K562 (cell line): ENCODE data around the gene AHI1. TPM values are rescaled to one million over a fixed set of nuclear protein-coding genes. Genes with fewer than 3 reads are reported as not detected.

Experiments used
- ATAC-seq: fragments of 200-7000 bp; cut with Tn5 transposase; 3 replicates; pipeline ENCODE4 v1.9.1; 2020; ENCODE audit warnings: moderate library complexity
- BruUV-seq: library from RNA; stranded (reverse); fragments of 400-500 nt; replicated peaks from 2 replicates; lab custom pipeline; 2021; lab: Mats Ljungman, UMichigan
- CTCF ChIA-PET: fragments of 300-600 bp; formaldehyde crosslinking; extraction: SDS; loops from one replicate; lab custom pipeline; 2021; ENCODE audit warnings: low intra/inter-chr PET ratio; lab: Yijun Ruan, JAX
- POLR2A ChIA-PET: fragments of 300-600, 350-650 bp; sonication (Branson Sonifier 250); formaldehyde crosslinking; extraction: SDS; loops from one replicate; lab custom pipeline; 2021; ENCODE audit warnings: antibody characterized with exemption, inconsistent platforms; lab: Yijun Ruan, JAX
- DNase-seq, 4 experiments: peaks; one replicate each; pipeline versions ENCODE4 v3.0.0 to v3.0.0-alpha.2; 2011 to 2018; ENCODE audit warnings: low spot score in 3 of 4, mixed read lengths in 3 of 4; ENCODE audit errors: extremely low read depth in 1 of 4
- FAIRE-seq: peaks from 2 replicates; lab custom pipeline; 2011; peaks lifted over from hg19 to GRCh38; lab: Jason Lieb, UNC
- H2AFZ ChIP-seq: 2 replicates; pipeline ENCODE4 v1.6.0; 2011; ENCODE audit warnings: low read depth, low read length, control low read depth, inconsistent platforms
- H3K27ac ChIP-seq: fragments of 200-600 bp; 3 replicates; pipeline ENCODE4 v1.8.0; 2011; ENCODE audit warnings: low read depth, mild to moderate bottlenecking, control low read depth, inconsistent platforms, low read length, moderate library complexity, mixed read lengths; ENCODE audit errors: extremely low read depth
- H3K27me3 ChIP-seq, 2 experiments: fragments of 300-600 bp in 1 of 2; 2 replicates in 1 of 2; 3 replicates in 1 of 2; pipeline versions ENCODE4 v1.6.0 to v1.8.0; 2011; ENCODE audit warnings: inconsistent platforms in 2 of 2, low read length in 2 of 2, mild to moderate bottlenecking in 1 of 2, mixed read lengths in 1 of 2, moderate library complexity in 1 of 2; ENCODE audit not compliant: control insufficient read depth in 2 of 2, insufficient read depth in 2 of 2
- H3K36me3 ChIP-seq: fragments of 300-600 bp; 3 replicates; pipeline ENCODE4 v1.8.0; 2011; ENCODE audit warnings: mild to moderate bottlenecking, low read length, inconsistent platforms; ENCODE audit not compliant: control insufficient read depth, insufficient read depth
- H3K4me1 ChIP-seq, 2 experiments: fragments of 200-600 bp in 1 of 2; replicated peaks in 1 of 2; 2 replicates in 1 of 2; 3 replicates in 1 of 2; pipeline versions ENCODE4 v1.5.1 to v1.8.0; 2011; ENCODE audit warnings: inconsistent platforms in 2 of 2, low read length in 2 of 2, mild to moderate bottlenecking in 1 of 2, mixed read lengths in 1 of 2, moderate library complexity in 1 of 2; ENCODE audit not compliant: control insufficient read depth in 2 of 2, insufficient read depth in 2 of 2
- H3K4me2 ChIP-seq: 2 replicates; pipeline ENCODE4 v1.6.1; 2011; ENCODE audit warnings: low read length, control low read depth, inconsistent platforms, mixed read lengths; ENCODE audit not compliant: insufficient read depth
- H3K4me3 ChIP-seq: fragments of 200-600 bp; sonication (generic), shearing (Covaris generic); 2 replicates; pipeline ENCODE4 v1.5.1; 2016; ENCODE audit warnings: control low read depth, inconsistent platforms
- H3K79me2 ChIP-seq: fragments of 200-600 bp; 3 replicates; pipeline ENCODE4 v1.8.0; 2011; ENCODE audit warnings: low read length, inconsistent platforms; ENCODE audit not compliant: control insufficient read depth, insufficient read depth
- H3K9ac ChIP-seq, 2 experiments: 2 replicates each; pipeline versions ENCODE4 v1.6.0 to v1.6.1; 2011; ENCODE audit warnings: low read depth in 2 of 2, low read length in 2 of 2, control low read depth in 1 of 2, inconsistent platforms in 1 of 2, mild to moderate bottlenecking in 1 of 2, mixed read lengths in 1 of 2; ENCODE audit not compliant: insufficient read depth in 1 of 2
- H3K9me1 ChIP-seq: one replicate; pipeline ENCODE4 v1.6.0; 2011; ENCODE audit warnings: inconsistent platforms, mild to moderate bottlenecking, low read length, moderate library complexity; ENCODE audit not compliant: control insufficient read depth, insufficient read depth
- H3K9me3 ChIP-seq: replicated peaks from 2 replicates; pipeline ENCODE4 v1.5.1; 2011; ENCODE audit warnings: low read depth, low read length, inconsistent platforms; ENCODE audit not compliant: control insufficient read depth, insufficient read depth
- H4K20me1 ChIP-seq: replicated peaks from 2 replicates; pipeline ENCODE4 v1.6.1; 2011; ENCODE audit warnings: low read length, inconsistent platforms, mixed read lengths; ENCODE audit not compliant: control insufficient read depth, insufficient read depth
- MAZ ChIP-seq, 2 experiments: fragments of 450-650 bp in 1 of 2; sonication (generic) in 1 of 2; formaldehyde crosslinking; IDR thresholded peaks in 1 of 2; conservative IDR thresholded peaks in 1 of 2; 2 replicates each; pipeline versions ENCODE4 v1.4.0 to v1.5.0; 2020; ENCODE audit warnings: mild to moderate bottlenecking in 1 of 2, missing genetic modification reagents in 1 of 2
- ZNF592 ChIP-seq: fragments of 450-650 bp; IDR thresholded peaks from 2 replicates; pipeline ENCODE4 v1.6.1; 2017; ENCODE audit warnings: antibody characterized with exemption, mild to moderate bottlenecking
- WGBS: fragments of 100-300 bp; shearing (Covaris generic); methylation state at CpG from one replicate; pipeline ENCODE4 v1.1.6; 2016; ENCODE audit warnings: low coverage, mixed read lengths; ENCODE audit not compliant: insufficient coverage; ENCODE audit errors: missing lambda C conversion rate; 5-methylcytosine and 5-hydroxymethylcytosine counted together
- in situ Hi-C: fragments of 300-500 bp; cut with MboI; formaldehyde crosslinking; loops from 4 replicates; pipeline ENCODE4 v1.15.0; 2018; ENCODE audit warnings: inconsistent platforms, mixed read lengths
- intact Hi-C: fragments of 100-400 bp; cut with micrococcal nuclease; formaldehyde crosslinking; loops from 2 replicates; pipeline ENCODE4 v1.14.2; 2022
- polyA plus RNA-seq, 8 experiments: library from polyadenylated mRNA; depleted of rRNA in 4 of 8; stranded (reverse) in 5 of 8; unstranded in 3 of 8; fragments of >200 nt; fragmentation: Nextera tagmentation in 2 of 8; fragmentation: Illumina TruSeq in 1 of 8; extraction: Ambion mirVana in 2 of 8; extraction: Trizol in 1 of 8; gene quantifications; 2 replicates each; pipeline versions ENCODE4 v1.2.1 to v1.2.3, GENCODE V29; 2011 to 2014; ENCODE audit warnings: inconsistent platforms in 1 of 8, missing spikeins in 1 of 8
- total RNA-seq, 7 experiments: library from RNA; depleted of rRNA in 6 of 7; stranded (reverse); fragments of >200 nt in 6 of 7; fragmentation: Illumina TruSeq in 2 of 7; extraction: Trizol in 2 of 7; gene quantifications; 2 replicates each; pipeline versions ENCODE4 v1.2.1 to v1.2.3, GENCODE V29; 2011 to 2021; ENCODE audit warnings: low replicate concordance in 1 of 7

Gene AHI1
- total and polyA plus RNA-seq, 9 of the 15 experiments (the other 6 are each of a cell fraction or from before 2014, with no cell fraction given) = 24.7 to 54.9 (median 32.2) TPM

DNA sequence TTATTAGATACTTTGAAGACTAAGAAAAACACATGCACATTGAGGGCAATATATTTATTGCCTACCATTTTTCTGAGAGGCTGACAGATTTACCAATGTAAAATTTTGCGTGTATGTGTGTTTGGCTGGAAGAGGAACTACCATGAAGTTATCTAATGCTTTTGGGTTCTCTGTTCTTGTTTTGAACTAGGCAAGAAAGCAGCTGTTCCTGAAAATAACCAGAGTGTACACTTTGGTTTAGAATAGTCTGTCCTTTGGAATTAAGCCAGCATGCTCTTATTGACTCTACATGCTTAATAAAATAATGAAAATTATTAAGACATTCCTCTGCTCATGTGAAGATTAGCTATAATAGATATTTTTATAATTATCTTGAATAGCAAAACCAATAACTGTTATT, 187.2 kb downstream of the AHI1 start:
- DNase-seq (no peak), FAIRE-seq (no peak), ATAC-seq (no peak)
- H3K9me3 ChIP-seq = no peaks in the 10 kb centered on the region
- no peaks in the 10 kb centered on the region for H3K79me2 ChIP-seq
- ChIA-PET CTCF (interaction anchor here (0.7 kb wide), 1 partner anchor 405 kb away, joined by 3 read pairs; no protein-coding TSS in a partner anchor), POLR2A (interaction anchor here (1.0 kb wide), 1 partner anchor 11 kb away, joined by 3 read pairs; no protein-coding TSS in a partner anchor)
- no peak overlapping the region for H3K4me2 ChIP-seq
- H3K27me3 ChIP-seq = no peaks in the 10 kb centered on the region
- WGBS = 22% methylated on average over 1 of the region's 1 CpG
- in situ Hi-C loops (no loop called here), intact Hi-C loops (no loop called here)
- no peak overlapping the region for H3K9ac ChIP-seq
- H3K9me1 ChIP-seq = no peaks in the 10 kb centered on the region
- H3K4me3 ChIP-seq = no peak overlapping the region
- peaks cover 16 to 62% of the 10 kb centered on the region in 2 experiments for H3K4me1 ChIP-seq
- 0 out of 2 replicates have a peak overlapping the region, but pooled peaks have one; percentile 7 for H2AFZ ChIP-seq
- TF ChIP-seq MAZ (CRISPR knock-in tag; conservative IDR thresholded peaks at IDR 0.05 in 1 of 2, IDR thresholded peaks at IDR 0.05 in 1 of 2) (no peak), ZNF592 (peak; percentile 43; the same call in 1 of the 2 replicates)
- H4K20me1 ChIP-seq = no peaks in the 10 kb centered on the region
- no TSS peak for BruUV-seq
- peak overlapping the region; percentile 29; the same call in 1 of the 3 replicates for H3K27ac ChIP-seq
- peaks cover 15% of the 10 kb centered on the region; the same call in 2 of the 3 replicates for H3K36me3 ChIP-seq
